ENCODE results near the gene C1QTNF5. TPM values are rescaled to one million over a fixed set of nuclear protein-coding genes. Genes with fewer than 3 reads are reported as not detected.

The C1QTNF5 gene
- total RNA-seq, 4 donors from 2014 or later, result 5.3 to 18.8 (median 10.3) TPM

- Histone ChIP-seq H3K27me3 (peaks cover 0 to 5% (median 0%) of the 10 kb centered on the region in 4 donors), H3K36me3 (no peaks in the 10 kb centered on the region), H3K4me1 (peaks cover 19 to 41% (median 32%) of the 10 kb centered on the region in 3 donors), H3K27ac (peak overlapping the region in 1 of 4 donors; percentile 7), H3K9me3 (no peaks in the 10 kb centered on the region), H3K4me3 (no peak overlapping the region)
- WGBS, 2 donors, result 16 to 18% methylated on average over 8 of the region's 8 CpGs
- intact Hi-C loops (cut with DNase I), result loop anchor here (5.0 kb wide), 1 partner anchor 116 kb away; the partner anchor contains the start of gene CBL
- no peak for DNase-seq
- TF ChIP-seq, protein P1, sequence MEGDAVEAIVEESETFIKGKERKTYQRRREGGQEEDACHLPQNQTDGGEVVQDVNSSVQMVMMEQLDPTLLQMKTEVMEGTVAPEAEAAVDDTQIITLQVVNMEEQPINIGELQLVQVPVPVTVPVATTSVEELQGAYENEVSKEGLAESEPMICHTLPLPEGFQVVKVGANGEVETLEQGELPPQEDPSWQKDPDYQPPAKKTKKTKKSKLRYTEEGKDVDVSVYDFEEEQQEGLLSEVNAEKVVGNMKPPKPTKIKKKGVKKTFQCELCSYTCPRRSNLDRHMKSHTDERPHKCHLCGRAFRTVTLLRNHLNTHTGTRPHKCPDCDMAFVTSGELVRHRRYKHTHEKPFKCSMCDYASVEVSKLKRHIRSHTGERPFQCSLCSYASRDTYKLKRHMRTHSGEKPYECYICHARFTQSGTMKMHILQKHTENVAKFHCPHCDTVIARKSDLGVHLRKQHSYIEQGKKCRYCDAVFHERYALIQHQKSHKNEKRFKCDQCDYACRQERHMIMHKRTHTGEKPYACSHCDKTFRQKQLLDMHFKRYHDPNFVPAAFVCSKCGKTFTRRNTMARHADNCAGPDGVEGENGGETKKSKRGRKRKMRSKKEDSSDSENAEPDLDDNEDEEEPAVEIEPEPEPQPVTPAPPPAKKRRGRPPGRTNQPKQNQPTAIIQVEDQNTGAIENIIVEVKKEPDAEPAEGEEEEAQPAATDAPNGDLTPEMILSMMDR (IDR thresholded peaks at IDR 0.05), result peak; percentile 42 to 90 (median 71)
- TF ChIP-seq POLR2A (IDR thresholded peaks at IDR 0.05), result no peak
Observed at GRCh38 chr11:119323532-119324033, 17.1 kb downstream of the C1QTNF5 start.

GRCh38 chr11:119322921-119323531, 17.7 kb downstream of the C1QTNF5 start:
- no peak for DNase-seq
- intact Hi-C loops (cut with DNase I), result loop anchor here (5.0 kb wide), 1 partner anchor 116 kb away; the partner anchor contains the start of gene CBL
- no peak for TF ChIP-seq POLR2A (IDR thresholded peaks at IDR 0.05)
- Histone ChIP-seq H3K4me1 (peaks cover 24 to 46% (median 38%) of the 10 kb centered on the region in 3 donors), H3K27me3 (peaks cover 0 to 10% (median 0%) of the 10 kb centered on the region in 4 donors), H3K36me3 (no peaks in the 10 kb centered on the region), H3K27ac (peak overlapping the region in 3 of 4 donors; percentile 7 to 91 (median 88)), H3K9me3 (no peaks in the 10 kb centered on the region), H3K4me3 (no peak overlapping the region)
- 82 to 89% methylated on average over 12 to 16 of the region's 20 CpGs for WGBS, 2 donors

DNA sequence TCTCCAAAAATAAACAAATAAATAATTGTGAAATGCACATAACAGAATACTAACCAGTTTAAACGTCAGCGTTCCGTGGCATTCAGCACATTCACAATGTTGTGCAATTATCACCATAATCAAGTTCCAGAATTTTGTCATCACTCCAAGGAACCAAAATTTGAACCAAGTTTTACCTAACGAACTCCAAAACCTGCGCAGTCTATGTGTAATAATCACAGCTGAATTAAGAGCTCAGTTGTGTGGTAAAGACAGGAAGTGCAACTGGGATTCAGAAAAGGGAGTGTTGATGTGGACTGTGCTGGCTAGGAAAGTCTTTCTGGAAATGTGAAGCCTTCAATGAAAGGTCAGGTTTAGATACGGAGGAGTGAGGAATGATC, 18.3 kb downstream of the C1QTNF5 start:
- H3K9me3 ChIP-seq, result no peaks in the 10 kb centered on the region
- H3K27me3 ChIP-seq, result peaks cover 0 to 17% (median 0%) of the 10 kb centered on the region in 4 donors
- H3K4me1 ChIP-seq, result peaks cover 31 to 53% (median 45%) of the 10 kb centered on the region in 3 donors
- WGBS, 2 donors, result 48 to 59% methylated on average over 6 of the region's 6 CpGs
- TF ChIP-seq, protein P1 (IDR thresholded peaks at IDR 0.05), result peak in 2 of 6 experiments; percentile 13 to 25
- no peak for TF ChIP-seq POLR2A (IDR thresholded peaks at IDR 0.05)
- peak overlapping the region in 3 of 4 donors; percentile 88 to 94 (median 91) for H3K27ac ChIP-seq
- intact Hi-C loops (cut with DNase I), result loop anchor here (5.0 kb wide), 1 partner anchor 115 kb away; the partner anchor contains the start of gene CBL
- H3K4me3 ChIP-seq, result no peak overlapping the region
- H3K36me3 ChIP-seq, result no peaks in the 10 kb centered on the region
- no peak for DNase-seq

- intact Hi-C loops (cut with DNase I), result loop anchor here (5.0 kb wide), 1 partner anchor 114 kb away; the partner anchor contains the start of gene CBL
- H3K36me3 ChIP-seq, result no peaks in the 10 kb centered on the region
- H3K4me3 ChIP-seq, result peak overlapping the region; percentile 31 to 82 (median 52)
- peaks cover 44 to 67% (median 53%) of the 10 kb centered on the region in 3 donors for H3K4me1 ChIP-seq
- no peak for DNase-seq
- H3K9me3 ChIP-seq, result no peaks in the 10 kb centered on the region
- peak overlapping the region; percentile 81 to 94 (median 90) for H3K27ac ChIP-seq
- H3K27me3 ChIP-seq, result peaks cover 0 to 31% (median 3%) of the 10 kb centered on the region in 4 donors
- 0% methylated on average over 7 to 12 of the region's 60 CpGs for WGBS, 2 donors
- TF ChIP-seq POLR2A (IDR thresholded peaks at IDR 0.05), result peak in 2 of 4 donors; percentile 72 to 81
- TF ChIP-seq, protein P1 (IDR thresholded peaks at IDR 0.05), result no peak
Observed at GRCh38 chr11:119320776-119321524, 19.7 kb downstream of the C1QTNF5 start.

GRCh38 chr11:119320240-119320775, 20.4 kb downstream of the C1QTNF5 start:
- H3K36me3 ChIP-seq, result no peaks in the 10 kb centered on the region
- TF ChIP-seq, protein P1 (IDR thresholded peaks at IDR 0.05), result no peak
- TF ChIP-seq POLR2A (IDR thresholded peaks at IDR 0.05), result no peak
- 21 to 74% methylated on average over 4 to 6 of the region's 17 CpGs for WGBS, 2 donors
- no peaks in the 10 kb centered on the region for H3K9me3 ChIP-seq
- intact Hi-C loops (cut with DNase I), result loop anchor here (5.0 kb wide), 1 partner anchor 113 kb away; the partner anchor contains the start of gene CBL
- peaks cover 48 to 73% (median 59%) of the 10 kb centered on the region in 3 donors for H3K4me1 ChIP-seq
- DNase-seq, result no peak
- peaks cover 0 to 37% (median 3%) of the 10 kb centered on the region in 4 donors for H3K27me3 ChIP-seq
- H3K4me3 ChIP-seq, result peak overlapping the region; percentile 31 to 82 (median 52)
- H3K27ac ChIP-seq, result peak overlapping the region; percentile 81 to 94 (median 90)
